ENCODE results near the gene FXN.
"Not testable (repeated sequence)": the region's sequence is repeated elsewhere in the genome, so short reads cannot be mapped to it uniquely, and the experiment has no call there.

Gene FXN

GRCh38 chr9:69104830-69105527 lies 69.4 kb downstream of the FXN start:
- no peak for DNase-seq (ENCODE audit: low read depth in 2 of 2)

GRCh38 chr9:69107771-69108170 lies 72.2 kb downstream of the FXN start:
- DNase-seq (ENCODE audit: low read depth in 2 of 2) = no peak

- not testable (repeated sequence) for DNase-seq (ENCODE audit: low read depth in 2 of 2)
Measured at GRCh38 chr9:69108706-69109105, 73.2 kb downstream of the FXN start.

GRCh38 chr9:69109152-69109551 lies 73.6 kb downstream of the FXN start:
- no peak for DNase-seq (ENCODE audit: low read depth in 2 of 2)

GRCh38 chr9:69112646-69113045 lies 77.1 kb downstream of the FXN start:
- not testable (repeated sequence) for DNase-seq (ENCODE audit: low read depth in 2 of 2)

GRCh38 chr9:69115621-69116020 lies 80.1 kb downstream of the FXN start:
- no peak for DNase-seq (ENCODE audit: low read depth in 2 of 2)

GRCh38 chr9:69118656-69119055 lies 83.1 kb downstream of the FXN start:
- no peak for DNase-seq (ENCODE audit: low read depth in 2 of 2)

- DNase-seq (ENCODE audit: low read depth in 2 of 2) = no peak
Measured at GRCh38 chr9:69120380-69121154, 85.0 kb downstream of the FXN start.

GRCh38 chr9:69121155-69122081 lies 85.9 kb downstream of the FXN start:
- no peak for DNase-seq (ENCODE audit: low read depth in 2 of 2)

- no peak for DNase-seq (ENCODE audit: low read depth in 2 of 2)
Measured at GRCh38 chr9:69122082-69122548, 86.6 kb downstream of the FXN start.

- no peak for DNase-seq (ENCODE audit: low read depth in 2 of 2)
Measured at GRCh38 chr9:69122549-69123141, 87.1 kb downstream of the FXN start.

- DNase-seq (ENCODE audit: low read depth in 2 of 2) = no peak
Measured at GRCh38 chr9:69130456-69131441, 95.2 kb downstream of the FXN start.

GRCh38 chr9:69131682-69132081 lies 96.1 kb downstream of the FXN start:
- no peak for DNase-seq (ENCODE audit: low read depth in 2 of 2)

GRCh38 chr9:69132361-69132760 lies 96.8 kb downstream of the FXN start:
- no peak for DNase-seq (ENCODE audit: low read depth in 2 of 2)

- DNase-seq (ENCODE audit: low read depth in 2 of 2) = no peak
Measured at GRCh38 chr9:69134412-69134811, 98.9 kb downstream of the FXN start.

- no peak for DNase-seq (ENCODE audit: low read depth in 2 of 2)
Measured at GRCh38 chr9:69136185-69136584, 100.6 kb downstream of the FXN start.

- no peak for DNase-seq (ENCODE audit: low read depth in 2 of 2)
Measured at GRCh38 chr9:69136779-69137178, 101.2 kb downstream of the FXN start.

GRCh38 chr9:69137311-69137710 lies 101.8 kb downstream of the FXN start:
- DNase-seq (ENCODE audit: low read depth in 2 of 2) = no peak

GRCh38 chr9:69139596-69139995 lies 104.0 kb downstream of the FXN start:
- DNase-seq (ENCODE audit: low read depth in 2 of 2) = no peak

- no peak for DNase-seq (ENCODE audit: low read depth in 2 of 2)
Measured at GRCh38 chr9:69140123-69140735, 104.7 kb downstream of the FXN start.
